ENCODE results near the gene CATSPERZ. TPM values are rescaled to one million over a fixed set of nuclear protein-coding genes. Genes with fewer than 3 reads are reported as not detected.
A peak's percentile ranks its signal among the peaks of the same experiment; 100 is the strongest.

CATSPERZ gene
- total RNA-seq, 6 experiments from 2014 or later = not detected

DNA sequence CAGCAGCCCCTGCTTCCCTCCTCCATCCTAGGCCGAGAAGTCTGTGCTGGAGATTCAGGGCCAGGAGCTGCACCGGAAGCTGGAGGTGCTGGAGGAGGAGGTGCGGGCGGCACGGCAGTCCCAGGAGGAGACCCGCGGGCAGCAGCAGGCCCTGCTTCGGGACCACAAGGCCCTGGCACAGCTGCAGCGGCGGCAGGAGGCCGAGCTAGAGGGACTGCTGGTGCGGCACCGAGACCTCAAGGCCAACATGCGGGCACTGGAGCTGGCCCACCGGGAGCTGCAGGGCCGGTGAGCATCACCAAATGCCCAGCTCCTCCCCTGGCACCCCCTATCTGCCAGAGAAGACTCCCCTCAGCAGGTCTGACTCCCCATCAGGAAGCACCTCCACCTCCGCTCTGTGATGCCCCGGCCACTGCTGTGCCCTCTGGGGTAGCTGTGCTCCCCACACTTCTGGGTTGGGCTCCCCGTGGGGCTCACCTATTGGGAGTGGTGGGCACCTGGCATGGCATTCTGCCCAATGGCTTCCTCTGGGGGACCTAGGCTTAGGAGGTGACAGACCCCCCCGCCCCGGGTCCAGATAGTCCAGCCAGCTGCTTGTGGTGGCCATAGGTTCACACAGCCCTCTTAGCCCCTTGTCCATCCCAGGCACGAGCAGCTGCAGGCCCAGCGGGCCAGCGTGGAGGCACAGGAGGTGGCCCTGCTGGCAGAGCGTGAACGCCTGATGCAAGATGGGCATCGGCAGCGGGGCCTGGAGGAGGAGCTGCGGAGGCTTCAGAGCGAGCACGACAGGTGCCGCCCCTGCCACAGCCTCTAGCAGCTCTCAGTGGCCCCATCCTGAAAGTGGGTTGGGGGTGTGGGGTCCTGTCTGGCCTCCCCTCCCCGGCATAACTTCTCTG, 52.2 kb downstream of the CATSPERZ start:
- Histone ChIP-seq H3K36me3 (no peaks in the 10 kb centered on the region), H3K27me3 (no peaks in the 10 kb centered on the region), H3K27ac (no peak overlapping the region), H3K4me3 (no peak overlapping the region), H3K4me1 (peaks cover 0 to 14% (median 0%) of the 10 kb centered on the region in 4 donors), H3K9me3 (no peaks in the 10 kb centered on the region)
- DNase-seq (no peak), ATAC-seq (no peak)
- TF ChIP-seq CTCF (IDR thresholded peaks at IDR 0.05) (no peak), POLR2A (IDR thresholded peaks at IDR 0.05) (no peak)
- 87% methylated on average over 4 of the region's 33 CpGs for WGBS (ENCODE audit: insufficient coverage, low coverage, low lambda C conversion rate, missing lambda C conversion rate)
- intact Hi-C loops (cut with DNase I) = no loop called here

DNA sequence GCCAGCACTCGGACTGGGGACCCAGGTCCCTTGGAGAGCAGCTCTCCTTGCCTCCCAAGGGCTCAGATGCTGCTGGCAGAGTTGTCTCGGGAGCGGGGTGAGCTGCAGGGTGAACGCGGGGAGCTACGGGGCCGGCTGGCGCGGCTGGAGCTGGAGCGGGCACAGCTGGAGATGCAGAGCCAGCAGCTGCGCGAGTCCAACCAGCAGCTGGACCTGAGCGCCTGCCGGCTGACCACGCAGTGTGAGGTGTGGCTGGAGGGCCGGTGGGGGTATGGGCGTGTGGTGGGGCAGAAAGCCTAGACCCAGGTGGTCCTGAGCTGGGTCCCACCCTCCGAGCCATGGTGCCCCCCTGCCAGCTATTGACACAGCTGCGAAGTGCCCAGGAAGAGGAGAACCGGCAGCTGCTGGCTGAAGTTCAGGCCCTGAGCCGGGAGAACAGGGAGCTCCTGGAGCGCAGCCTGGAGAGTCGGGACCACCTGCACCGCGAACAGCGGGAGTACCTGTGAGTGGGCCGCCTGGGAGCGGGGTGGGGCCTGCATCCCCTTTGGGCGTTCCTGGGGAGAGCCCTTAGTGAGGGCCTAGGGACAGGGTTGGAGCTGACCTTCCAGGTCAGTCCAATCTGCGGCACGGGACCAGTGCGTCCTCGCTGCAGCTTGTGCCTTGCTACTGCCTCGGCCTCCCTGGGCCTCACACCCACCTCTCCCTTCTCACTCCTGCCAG, 53.0 kb downstream of the CATSPERZ start:
- ATAC-seq (no peak), DNase-seq (peak in 1 of 3 donors; percentile 53)
- WGBS (ENCODE audit: insufficient coverage, low coverage, low lambda C conversion rate, missing lambda C conversion rate) = no CpG with 5 or more reads among the region's 34 CpGs
- intact Hi-C loops (cut with DNase I) = no loop called here
- H3K36me3 ChIP-seq = no peaks in the 10 kb centered on the region
- H3K4me3 ChIP-seq = no peak overlapping the region
- no peaks in the 10 kb centered on the region for H3K27me3 ChIP-seq
- H3K27ac ChIP-seq = no peak overlapping the region
- no peaks in the 10 kb centered on the region for H3K9me3 ChIP-seq
- no peak for TF ChIP-seq POLR2A (IDR thresholded peaks at IDR 0.05)
- no peak for TF ChIP-seq CTCF (IDR thresholded peaks at IDR 0.05)
- H3K4me1 ChIP-seq = peaks cover 0 to 15% (median 0%) of the 10 kb centered on the region in 4 donors

GRCh38 chr11:64353715-64354506, 53.8 kb downstream of the CATSPERZ start:
- Histone ChIP-seq H3K27me3 (no peaks in the 10 kb centered on the region), H3K27ac (no peak overlapping the region), H3K9me3 (no peaks in the 10 kb centered on the region), H3K4me3 (no peak overlapping the region), H3K4me1 (peaks cover 0 to 21% (median 2%) of the 10 kb centered on the region in 4 donors), H3K36me3 (no peaks in the 10 kb centered on the region)
- intact Hi-C loops (cut with DNase I) = no loop called here
- TF ChIP-seq POLR2A (IDR thresholded peaks at IDR 0.05) = no peak
- no peak for TF ChIP-seq CTCF (IDR thresholded peaks at IDR 0.05)
- ATAC-seq (peak in 1 of 4 donors; percentile 36), DNase-seq (peak in 2 of 3 donors; percentile 45 to 64)
- WGBS (ENCODE audit: insufficient coverage, low coverage, low lambda C conversion rate, missing lambda C conversion rate) = 77% methylated on average over 4 of the region's 20 CpGs

Small RNA genes lying within 50 kb of the gene (microRNA-seq; reads per million reads assigned to microRNA genes)
- gene MIR7155 = 0 to 0.64 reads per million in 2 donors

Small RNA genes lying within 50 kb of the gene (small RNA-seq; reads per million reads assigned to genes)
- gene MIR7155 (0 to 0.48 reads per million in 2 experiments), gene RF00019 (0 reads per million in 2 experiments)

Other genes with a start within 250 kb of the CATSPERZ start
- gene MACROD1, start 134.2 kb upstream of the CATSPERZ start, total RNA-seq = 100 to 1,000 TPM in 1 of 6 experiments, 10 to 100 TPM in 5; 12.3 to 219 (median 27.8) TPM
- 100 to 1,000 TPM in 1 of 6 experiments, 10 to 100 TPM in 5; 27.6 to 110 (median 59.4) TPM for gene STIP1, start 114.2 kb upstream of the CATSPERZ start, total RNA-seq
- 10 to 100 TPM in 1 of 6 experiments, 1 to 10 TPM in 5; 5.1 to 17.3 (median 8.1) TPM for gene FERMT3, start 93.6 kb upstream of the CATSPERZ start, total RNA-seq
- gene TRPT1, start 74.2 kb upstream of the CATSPERZ start, total RNA-seq = 10 to 100 TPM; 13.5 to 29.6 (median 18.9) TPM
- 10 to 100 TPM; 23.2 to 46.7 (median 32.1) TPM for gene NUDT22, start 74.1 kb upstream of the CATSPERZ start, total RNA-seq
- 10 to 100 TPM; 14.6 to 27.6 (median 21.4) TPM for gene DNAJC4, start 69.8 kb upstream of the CATSPERZ start, total RNA-seq
- 10 to 100 TPM in 5 of 6 experiments, 1 to 10 TPM in 1; 7.5 to 33.2 (median 16.6) TPM for gene VEGFB, start 65.8 kb upstream of the CATSPERZ start, total RNA-seq
- 100 to 1,000 TPM in 1 of 6 experiments, 10 to 100 TPM in 5; 49.4 to 108 (median 66.7) TPM for gene FKBP2, start 59.3 kb upstream of the CATSPERZ start, total RNA-seq
- gene PPP1R14B, start 53.4 kb upstream of the CATSPERZ start, total RNA-seq = 10 to 100 TPM; 34.1 to 90.3 (median 49.7) TPM
- gene PLCB3, start 48.8 kb upstream of the CATSPERZ start, total RNA-seq = 1 to 10 TPM; 5.4 to 8.0 (median 6.7) TPM
- 10 to 100 TPM; 22.0 to 53.8 (median 26.0) TPM for gene BAD, start 15.7 kb upstream of the CATSPERZ start, total RNA-seq
- 10 to 100 TPM; 13.0 to 21.9 (median 17.8) TPM for gene GPR137, start 14.5 kb upstream of the CATSPERZ start, total RNA-seq
- gene KCNK4, start 9.1 kb upstream of the CATSPERZ start, total RNA-seq = not detected
- 10 to 100 TPM; 28.5 to 82.6 (median 47.7) TPM for gene ESRRA, start 5.2 kb downstream of the CATSPERZ start, total RNA-seq
- 100 to 1,000 TPM in 2 of 6 experiments, 10 to 100 TPM in 4; 58.0 to 122 (median 85.3) TPM for gene TRMT112, start 17.2 kb downstream of the CATSPERZ start, total RNA-seq
- gene PRDX5, start 17.8 kb downstream of the CATSPERZ start, total RNA-seq = 100 to 1,000 TPM in 2 of 6 experiments, 10 to 100 TPM in 4; 84.0 to 172 (median 89.3) TPM
- 10 to 100 TPM in 1 of 6 experiments, 1 to 10 TPM in 5; 2.4 to 10.6 (median 4.9) TPM for gene CCDC88B, start 39.8 kb downstream of the CATSPERZ start, total RNA-seq
- gene RPS6KA4, start 58.8 kb downstream of the CATSPERZ start, total RNA-seq = 10 to 100 TPM in 3 of 6 experiments, 1 to 10 TPM in 3; 6.6 to 17.9 (median 10.3) TPM

Data from right lobe of liver (tissue), 6 donors.